GM12864 (cell line): ENCODE results near the gene FHOD3.
"Not testable (repeated sequence)": the region's sequence is repeated elsewhere in the genome, so short reads cannot be mapped to it uniquely, and the experiment has no call there.

Experiments used
- DNase-seq: peaks from one replicate; pipeline ENCODE4 v3.0.0-alpha.2; 2011; ENCODE audit warnings: low read depth
- H3K4me3 ChIP-seq: 2 replicates; pipeline ENCODE4 v1.5.1; 2011; ENCODE audit warnings: mild to moderate bottlenecking, low read depth, low read length, control low read depth
- TF ChIP-seq, protein P1 (sequence below): IDR thresholded peaks from 2 replicates; pipeline ENCODE4 v1.5.1; 2011; ENCODE audit warnings: low read depth, mild to moderate bottlenecking, moderate library complexity, low read length, control low read depth, inconsistent platforms; ENCODE audit errors: missing control alignments

FHOD3 gene

GRCh38 chr18:36813101-36813775 lies 515.7 kb downstream of the FHOD3 start:
- DNase-seq = no peak
- no peak overlapping the region for H3K4me3 ChIP-seq
- TF ChIP-seq, protein P1, sequence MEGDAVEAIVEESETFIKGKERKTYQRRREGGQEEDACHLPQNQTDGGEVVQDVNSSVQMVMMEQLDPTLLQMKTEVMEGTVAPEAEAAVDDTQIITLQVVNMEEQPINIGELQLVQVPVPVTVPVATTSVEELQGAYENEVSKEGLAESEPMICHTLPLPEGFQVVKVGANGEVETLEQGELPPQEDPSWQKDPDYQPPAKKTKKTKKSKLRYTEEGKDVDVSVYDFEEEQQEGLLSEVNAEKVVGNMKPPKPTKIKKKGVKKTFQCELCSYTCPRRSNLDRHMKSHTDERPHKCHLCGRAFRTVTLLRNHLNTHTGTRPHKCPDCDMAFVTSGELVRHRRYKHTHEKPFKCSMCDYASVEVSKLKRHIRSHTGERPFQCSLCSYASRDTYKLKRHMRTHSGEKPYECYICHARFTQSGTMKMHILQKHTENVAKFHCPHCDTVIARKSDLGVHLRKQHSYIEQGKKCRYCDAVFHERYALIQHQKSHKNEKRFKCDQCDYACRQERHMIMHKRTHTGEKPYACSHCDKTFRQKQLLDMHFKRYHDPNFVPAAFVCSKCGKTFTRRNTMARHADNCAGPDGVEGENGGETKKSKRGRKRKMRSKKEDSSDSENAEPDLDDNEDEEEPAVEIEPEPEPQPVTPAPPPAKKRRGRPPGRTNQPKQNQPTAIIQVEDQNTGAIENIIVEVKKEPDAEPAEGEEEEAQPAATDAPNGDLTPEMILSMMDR = no peak

DNA sequence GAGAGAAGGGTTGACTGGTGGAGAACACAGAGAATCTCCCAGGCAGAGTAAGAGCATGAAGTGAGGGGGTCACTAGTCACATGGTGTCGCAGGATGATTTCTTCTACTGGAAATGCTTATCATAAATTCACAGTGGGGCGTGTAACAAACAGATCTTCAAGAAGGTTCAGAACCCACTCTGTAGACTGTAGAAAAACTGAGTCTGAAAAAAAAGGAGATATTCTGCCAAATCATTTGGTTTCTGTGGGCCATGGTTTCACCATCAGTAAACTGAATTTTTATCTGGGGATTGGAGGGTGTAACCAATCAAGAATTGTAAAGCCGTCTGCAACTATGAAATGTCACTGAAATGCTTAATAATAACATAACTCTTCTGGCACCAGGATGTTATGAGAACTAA lies 516.3 kb downstream of the FHOD3 start:
- no peak for DNase-seq
- H3K4me3 ChIP-seq = no peak overlapping the region
- TF ChIP-seq, protein P1 = no peak

GRCh38 chr18:36814994-36815393 lies 517.5 kb downstream of the FHOD3 start:
- DNase-seq = no peak
- no peak overlapping the region for H3K4me3 ChIP-seq
- TF ChIP-seq, protein P1 = no peak

- not testable (repeated sequence) for DNase-seq, H3K4me3 ChIP-seq
Measured at GRCh38 chr18:36816096-36816495, 518.6 kb downstream of the FHOD3 start.

- no peak for DNase-seq
- no peak overlapping the region for H3K4me3 ChIP-seq
- TF ChIP-seq, protein P1 = no peak
Measured at GRCh38 chr18:36817039-36817438, 519.5 kb downstream of the FHOD3 start.

DNA sequence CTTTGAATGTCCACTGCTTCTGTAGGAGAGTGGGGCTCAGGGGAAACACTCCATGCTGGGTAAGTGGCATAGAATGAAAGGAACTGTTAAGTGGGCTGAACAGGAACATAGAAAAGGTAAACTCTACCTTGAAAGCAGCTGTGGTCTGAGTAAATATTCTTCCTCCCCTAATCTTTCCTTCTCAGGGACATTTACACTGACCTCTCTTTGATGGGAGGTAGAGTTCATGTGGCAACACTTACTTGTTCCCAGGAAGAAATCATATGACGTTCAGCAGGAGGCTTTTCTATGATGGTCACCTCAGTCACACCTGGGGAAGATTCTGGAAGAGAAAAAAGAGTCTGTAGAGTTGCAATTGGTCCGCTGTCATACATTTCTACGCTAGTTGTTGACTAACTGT lies 521.1 kb downstream of the FHOD3 start:
- no peak overlapping the region for H3K4me3 ChIP-seq
- no peak for DNase-seq
- TF ChIP-seq, protein P1 = no peak

- no peak for DNase-seq
- H3K4me3 ChIP-seq = no peak overlapping the region
- TF ChIP-seq, protein P1 = no peak
Measured at GRCh38 chr18:36819621-36820020, 522.1 kb downstream of the FHOD3 start.
